Spleen (tissue), 11 donors: ENCODE results near the gene CEP128. TPM values are rescaled to one million over a fixed set of nuclear protein-coding genes. Genes with fewer than 3 reads are reported as not detected.

Experiments
- DNase-seq: peaks from one replicate; pipeline ENCODE4 v3.0.0-alpha.2; 2020
- H3K27ac ChIP-seq, 8 donors: fragments of 200-600 bp; sonication (generic) in 7 of 8; 1 replicate in 4 of 8; 2 replicates in 4 of 8; pipeline versions ENCODE4 v1.5.0 to v1.8.0; 2016 to 2021; ENCODE audit warnings: inconsistent platforms in 4 of 8, mild to moderate bottlenecking in 4 of 8, moderate library complexity in 1 of 8
- H3K27me3 ChIP-seq, 7 donors: fragments of 200-600 bp; sonication (generic) in 6 of 7; replicated peaks in 1 of 7; 1 replicate in 4 of 7; 2 replicates in 3 of 7; pipeline versions ENCODE4 v1.5.0 to v1.8.0; 2016 to 2021; ENCODE audit warnings: inconsistent platforms in 3 of 7, mild to moderate bottlenecking in 1 of 7
- H3K36me3 ChIP-seq, 6 donors: fragments of 200-600 bp; sonication (generic) in 5 of 6; 1 replicate in 4 of 6; 2 replicates in 2 of 6; pipeline versions ENCODE4 v1.5.0 to v1.8.0; 2016 to 2021; ENCODE audit warnings: inconsistent platforms in 2 of 6
- H3K4me1 ChIP-seq, 6 donors: fragments of 200-600 bp; sonication (generic) in 5 of 6; 1 replicate in 3 of 6; 2 replicates in 3 of 6; pipeline versions ENCODE4 v1.5.0 to v1.8.0; 2016 to 2021; ENCODE audit warnings: inconsistent platforms in 3 of 6
- H3K4me3 ChIP-seq, 8 donors: fragments of 200-600 bp; sonication (generic) in 7 of 8; 1 replicate in 4 of 8; 2 replicates in 4 of 8; pipeline versions ENCODE4 v1.5.0 to v1.8.0; 2016 to 2021; ENCODE audit warnings: inconsistent platforms in 4 of 8, mild to moderate bottlenecking in 4 of 8, moderate library complexity in 2 of 8
- H3K9me3 ChIP-seq, 8 donors: fragments of 200-600 bp; sonication (generic) in 7 of 8; 1 replicate in 4 of 8; 2 replicates in 4 of 8; pipeline versions ENCODE4 v1.5.0 to v1.8.0; 2016 to 2021; ENCODE audit warnings: inconsistent platforms in 4 of 8
- CTCF ChIP-seq, 11 experiments: fragments of 200-600 bp in 7 of 11; fragments of 450-650 bp in 4 of 11; sonication (generic) in 4 of 11; IDR thresholded peaks in 8 of 11; conservative IDR thresholded peaks in 3 of 11; 1 replicate in 7 of 11; 2 replicates in 4 of 11; pipeline versions ENCODE4 v1.4.0 to v1.8.0; 2016 to 2021; ENCODE audit warnings: antibody characterized with exemption in 11 of 11, inconsistent platforms in 4 of 11, mild to moderate bottlenecking in 1 of 11
- POLR2A ChIP-seq, 3 donors: fragments of 450-650 bp; IDR thresholded peaks; one replicate each; pipeline ENCODE4 v1.5.1; 2017; ENCODE audit warnings: antibody characterized with exemption in 3 of 3, mild to moderate bottlenecking in 1 of 3
- POLR2AphosphoS5 ChIP-seq, 3 donors: sonication (generic); formaldehyde crosslinking; IDR thresholded peaks; one replicate each; pipeline ENCODE4 v1.5.1; 2017; ENCODE audit warnings: antibody characterized with exemption in 3 of 3
- WGBS, 5 donors: extraction: QIAGEN DNeasy Blood & Tissue Kit in 3 of 5; methylation state at CpG; one replicate each; pipeline versions ENCODE4 v1.1.5 to v1.1.7; 2013 to 2018; 5-methylcytosine and 5-hydroxymethylcytosine counted together
- intact Hi-C: fragments of 100-400 bp; cut with DNase I; formaldehyde crosslinking; loops from one replicate; pipeline ENCODE4 v1.15.0; 2023; ENCODE audit warnings: low total_unique reads
- polyA plus RNA-seq, 3 donors: library from polyadenylated mRNA; stranded (reverse); fragments of 200-250 nt; gene quantifications; one replicate each; pipeline ENCODE4 v1.2.1, GENCODE V29; 2013
- total RNA-seq, 7 donors: library from RNA; depleted of rRNA in 3 of 7; stranded (reverse); fragments of >200 nt in 3 of 7; fragmentation: NEBNext Ultra II Directional in 4 of 7; extraction: Animal tissue kit (Norgen Biotek cat#: 25700) in 4 of 7; gene quantifications; one replicate each; pipeline versions ENCODE4 v1.1.0 to v1.2.1, GENCODE V29; 2016 to 2021
- donor health status: healthy with polysubstance abuse.
- donor health status: DM: no; HTN: no; CAD: no; lungs with moderate emphysema.
- donor health status: DM: no; HTN: no; CAD: no.
- donor health status: Bipolar disorder and iron deficiency.
- donor health status: healthy.
- donor health status: DM: no; HTN: no; CAD: no.
- donor health status: DM: yes; HTN: yes; CAD: no.

Gene CEP128
- total and polyA plus RNA-seq, 10 donors = 1.5 to 34.2 (median 15.7) TPM

DNA sequence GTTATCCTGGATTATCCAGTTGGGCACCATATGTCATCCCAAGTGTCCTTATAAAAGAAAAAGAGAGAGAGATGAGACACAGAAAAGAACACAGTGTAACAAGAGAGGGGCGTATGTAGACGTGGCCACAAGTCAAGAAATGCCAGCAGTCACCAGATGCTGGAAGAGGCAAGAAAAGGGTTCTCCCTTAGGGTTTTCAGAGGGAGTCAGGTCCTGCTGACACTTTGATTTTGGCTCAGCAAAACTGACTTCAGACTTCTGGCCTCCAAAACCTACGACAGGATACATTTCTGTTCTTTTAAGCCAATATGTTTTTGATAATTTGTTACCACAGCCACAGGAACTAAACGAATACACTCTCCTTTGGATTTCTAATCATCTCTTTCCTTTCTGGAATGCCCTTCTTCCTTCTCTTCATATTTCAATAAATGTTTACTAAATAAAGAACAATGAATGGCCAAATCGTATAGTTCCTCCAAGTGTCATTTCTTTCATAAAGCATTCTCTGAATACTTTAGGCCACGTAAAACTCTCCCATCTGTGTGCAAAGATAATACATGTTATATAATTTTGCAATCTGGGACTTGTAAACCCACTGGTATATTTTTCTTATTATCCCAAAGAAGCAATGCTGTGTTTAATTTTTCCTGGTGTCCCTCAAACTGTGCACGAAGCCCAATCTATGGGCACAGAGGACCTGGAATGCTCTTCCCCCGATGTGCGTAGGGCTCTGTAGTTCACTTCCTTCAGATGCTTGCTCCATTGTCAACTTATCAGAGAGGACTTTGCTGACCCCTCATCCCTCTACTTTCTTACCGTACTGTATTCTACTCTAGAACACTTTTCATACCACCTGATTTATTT lies 303.6 kb downstream of the CEP128 start:
- no peaks in the 10 kb centered on the region for H3K9me3 ChIP-seq
- no peaks in the 10 kb centered on the region for H3K36me3 ChIP-seq
- TF ChIP-seq POLR2AphosphoS5 (IDR thresholded peaks at IDR 0.05) (no peak), POLR2A (IDR thresholded peaks at IDR 0.05) (no peak), CTCF (IDR thresholded peaks at IDR 0.05 in 8 of 11, conservative IDR thresholded peaks at IDR 0.05 in 3 of 11) (no peak)
- no peak overlapping the region for H3K4me3 ChIP-seq
- intact Hi-C loops = no loop called here
- no peak overlapping the region for H3K27ac ChIP-seq
- H3K4me1 ChIP-seq = no peaks in the 10 kb centered on the region
- no peaks in the 10 kb centered on the region for H3K27me3 ChIP-seq
- 83 to 93% (median 88%) methylated on average over 10 of the region's 10 CpGs for WGBS, 5 donors
- no peak for DNase-seq

GRCh38 chr14:80636071-80636470 lies 305.5 kb downstream of the CEP128 start:
- no peaks in the 10 kb centered on the region for H3K9me3 ChIP-seq
- 94 to 98% (median 96%) methylated on average over 1 of the region's 1 CpG for WGBS, 5 donors
- no peaks in the 10 kb centered on the region for H3K4me1 ChIP-seq
- no peak overlapping the region for H3K4me3 ChIP-seq
- H3K36me3 ChIP-seq = no peaks in the 10 kb centered on the region
- intact Hi-C loops = no loop called here
- no peak overlapping the region for H3K27ac ChIP-seq
- H3K27me3 ChIP-seq = no peaks in the 10 kb centered on the region
- no peak for DNase-seq
- TF ChIP-seq CTCF (IDR thresholded peaks at IDR 0.05 in 8 of 11, conservative IDR thresholded peaks at IDR 0.05 in 3 of 11) (no peak), POLR2A (IDR thresholded peaks at IDR 0.05) (no peak), POLR2AphosphoS5 (IDR thresholded peaks at IDR 0.05) (no peak)

DNA sequence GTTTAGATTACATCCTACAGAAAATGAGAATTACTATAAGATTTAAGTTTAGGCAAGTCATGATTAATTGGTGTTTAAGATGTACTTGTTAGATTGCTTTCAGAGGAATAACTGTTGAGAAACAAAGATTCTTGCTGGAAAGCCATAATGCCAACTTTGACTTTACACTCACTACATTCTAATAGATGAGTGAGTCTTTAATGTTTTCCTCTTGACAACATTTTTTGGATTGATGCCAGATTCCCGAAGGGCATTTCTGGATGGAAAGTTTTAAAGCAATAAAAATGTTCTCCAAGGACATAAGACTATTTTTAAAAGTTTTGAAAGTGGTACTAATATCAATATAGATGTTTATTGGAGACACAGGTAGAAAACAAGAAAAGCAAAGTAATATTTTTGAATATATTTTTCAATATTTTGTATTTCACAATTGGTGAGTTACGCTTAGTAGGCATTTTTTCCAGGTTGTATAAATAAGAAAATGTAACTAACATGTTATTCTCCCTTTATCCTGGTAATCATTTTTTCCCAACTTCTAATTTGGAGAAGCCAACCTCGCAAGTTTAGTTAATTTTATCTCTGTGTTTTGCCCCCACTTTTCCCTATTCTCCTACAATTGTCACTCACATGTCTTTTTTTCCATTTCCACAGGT lies 307.3 kb downstream of the CEP128 start:
- intact Hi-C loops = no loop called here
- Histone ChIP-seq H3K4me1 (no peaks in the 10 kb centered on the region), H3K27me3 (no peaks in the 10 kb centered on the region), H3K27ac (no peak overlapping the region), H3K4me3 (no peak overlapping the region), H3K36me3 (no peaks in the 10 kb centered on the region), H3K9me3 (no peaks in the 10 kb centered on the region)
- no peak for TF ChIP-seq POLR2A (IDR thresholded peaks at IDR 0.05)
- TF ChIP-seq POLR2AphosphoS5 (IDR thresholded peaks at IDR 0.05) = no peak
- no peak for TF ChIP-seq CTCF (IDR thresholded peaks at IDR 0.05 in 8 of 11, conservative IDR thresholded peaks at IDR 0.05 in 3 of 11)
- 79 to 91% (median 85%) methylated on average over 3 of the region's 3 CpGs for WGBS, 5 donors
- no peak for DNase-seq

DNA sequence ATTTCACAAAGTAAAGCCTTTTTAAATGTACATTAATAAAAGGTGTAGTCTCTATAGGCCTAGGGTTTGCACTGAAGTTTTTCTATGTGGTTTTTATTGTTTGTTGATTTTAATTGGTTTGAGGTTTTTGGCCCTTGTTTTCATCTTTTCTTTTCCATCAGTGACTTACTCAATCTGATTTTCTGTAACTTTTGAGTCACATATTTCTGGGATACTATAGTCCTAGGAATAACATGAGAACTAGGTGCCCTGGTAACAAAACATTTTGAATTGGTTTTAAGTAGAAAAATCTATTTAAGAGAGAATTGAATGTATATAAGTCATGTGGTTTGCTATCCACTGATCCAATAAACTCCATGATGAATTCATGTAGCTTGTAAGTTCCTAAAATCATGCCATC lies 311.9 kb downstream of the CEP128 start:
- H3K4me1 ChIP-seq = no peaks in the 10 kb centered on the region
- no peak for DNase-seq
- no peak overlapping the region for H3K27ac ChIP-seq
- TF ChIP-seq POLR2A (IDR thresholded peaks at IDR 0.05) (no peak), CTCF (IDR thresholded peaks at IDR 0.05 in 8 of 11, conservative IDR thresholded peaks at IDR 0.05 in 3 of 11) (no peak), POLR2AphosphoS5 (IDR thresholded peaks at IDR 0.05) (no peak)
- peaks cover 0 to 4% (median 0%) of the 10 kb centered on the region in 8 donors for H3K9me3 ChIP-seq
- H3K36me3 ChIP-seq = no peaks in the 10 kb centered on the region
- H3K4me3 ChIP-seq = no peak overlapping the region
- intact Hi-C loops = no loop called here
- no peaks in the 10 kb centered on the region for H3K27me3 ChIP-seq
